HG03095 (cell line): ENCODE measurements around the gene THAP12.
"Not testable (repeated sequence)": the region's sequence is repeated elsewhere in the genome, so short reads cannot be mapped to it uniquely, and the experiment has no call there.

ENCODE experiments used
- ATAC-seq: cut with Tn5 transposase; IDR thresholded peaks from one replicate; pipeline ENCODE4 v1.9.1; 2021; ENCODE audit warnings: moderate library complexity; ENCODE audit not compliant: unreplicated experiment

The THAP12 gene, protein sequence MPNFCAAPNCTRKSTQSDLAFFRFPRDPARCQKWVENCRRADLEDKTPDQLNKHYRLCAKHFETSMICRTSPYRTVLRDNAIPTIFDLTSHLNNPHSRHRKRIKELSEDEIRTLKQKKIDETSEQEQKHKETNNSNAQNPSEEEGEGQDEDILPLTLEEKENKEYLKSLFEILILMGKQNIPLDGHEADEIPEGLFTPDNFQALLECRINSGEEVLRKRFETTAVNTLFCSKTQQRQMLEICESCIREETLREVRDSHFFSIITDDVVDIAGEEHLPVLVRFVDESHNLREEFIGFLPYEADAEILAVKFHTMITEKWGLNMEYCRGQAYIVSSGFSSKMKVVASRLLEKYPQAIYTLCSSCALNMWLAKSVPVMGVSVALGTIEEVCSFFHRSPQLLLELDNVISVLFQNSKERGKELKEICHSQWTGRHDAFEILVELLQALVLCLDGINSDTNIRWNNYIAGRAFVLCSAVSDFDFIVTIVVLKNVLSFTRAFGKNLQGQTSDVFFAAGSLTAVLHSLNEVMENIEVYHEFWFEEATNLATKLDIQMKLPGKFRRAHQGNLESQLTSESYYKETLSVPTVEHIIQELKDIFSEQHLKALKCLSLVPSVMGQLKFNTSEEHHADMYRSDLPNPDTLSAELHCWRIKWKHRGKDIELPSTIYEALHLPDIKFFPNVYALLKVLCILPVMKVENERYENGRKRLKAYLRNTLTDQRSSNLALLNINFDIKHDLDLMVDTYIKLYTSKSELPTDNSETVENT

DNA sequence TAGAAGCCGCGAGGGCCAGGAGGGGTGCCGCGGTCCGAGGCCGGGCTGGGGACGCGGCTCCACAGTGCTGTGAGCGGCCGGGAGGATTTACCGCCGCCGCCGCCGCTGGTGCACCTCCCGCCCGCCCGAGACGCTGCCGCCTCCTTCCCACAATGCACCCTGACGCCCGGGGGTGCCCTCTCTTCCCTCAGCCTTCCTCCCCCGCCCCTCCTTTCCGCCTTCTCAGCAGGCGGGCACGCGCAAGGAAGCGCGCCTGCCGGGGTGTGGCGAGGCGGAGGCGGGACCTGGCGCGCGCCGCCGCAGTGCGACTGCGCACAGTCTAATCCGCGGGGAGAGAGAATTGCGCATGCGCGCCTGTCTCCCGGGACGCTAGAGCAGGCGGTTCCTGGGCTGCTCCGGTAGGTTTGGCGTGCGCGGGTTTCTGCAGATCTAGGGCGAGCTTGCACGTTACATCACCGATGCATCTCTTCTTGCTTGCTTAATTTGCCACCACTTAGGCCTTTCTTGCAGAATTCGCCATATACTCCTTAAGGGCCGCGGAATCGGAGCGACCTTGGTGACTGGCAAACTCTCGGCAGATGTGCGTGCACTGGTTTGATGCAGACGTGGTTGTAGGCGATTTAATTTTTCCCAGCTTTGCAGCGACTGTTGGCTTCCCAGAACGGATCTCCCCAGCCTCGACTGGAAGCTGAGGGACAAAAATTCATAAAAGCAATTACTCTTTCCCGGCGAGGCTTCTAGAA lies at the start of gene THAP12, which contains the start of gene GVQW3:
TSS of gene THAP12 (minus strand) at position 156 of the 743 bp plus-strand sequence. CDS start 296 bp downstream, outside the sequence.
TSS of gene GVQW3 (plus strand) at position 347 of the 743 bp plus-strand sequence. CDS start 506 bp downstream, outside the sequence.
- peak; percentile 76 for ATAC-seq

GRCh38 chr11:76426660-76427059 lies 45.7 kb upstream of the THAP12 start:
- no peak for ATAC-seq

DNA sequence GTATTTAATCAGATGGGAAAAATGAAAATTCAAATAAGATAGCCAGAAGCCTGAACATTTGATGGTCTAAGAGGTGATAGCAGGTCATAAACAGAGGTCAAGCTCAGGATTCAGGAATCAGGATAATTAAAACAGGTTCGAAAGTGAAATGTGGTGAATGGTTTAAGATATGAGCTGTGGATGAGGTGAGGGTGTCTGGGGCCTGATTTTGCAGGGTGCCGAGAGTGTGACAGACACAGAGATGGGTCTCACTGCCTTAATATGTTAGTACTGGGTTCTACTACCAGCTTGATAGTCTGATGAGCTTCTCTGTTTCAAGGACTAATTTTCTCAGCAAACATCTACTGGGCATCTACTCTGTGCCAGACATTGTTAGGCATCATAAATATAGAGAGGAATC lies 44.0 kb upstream of the THAP12 start:
- ATAC-seq: no peak

- ATAC-seq: no peak
Measured at GRCh38 chr11:76424379-76424778, 43.4 kb upstream of the THAP12 start.

DNA sequence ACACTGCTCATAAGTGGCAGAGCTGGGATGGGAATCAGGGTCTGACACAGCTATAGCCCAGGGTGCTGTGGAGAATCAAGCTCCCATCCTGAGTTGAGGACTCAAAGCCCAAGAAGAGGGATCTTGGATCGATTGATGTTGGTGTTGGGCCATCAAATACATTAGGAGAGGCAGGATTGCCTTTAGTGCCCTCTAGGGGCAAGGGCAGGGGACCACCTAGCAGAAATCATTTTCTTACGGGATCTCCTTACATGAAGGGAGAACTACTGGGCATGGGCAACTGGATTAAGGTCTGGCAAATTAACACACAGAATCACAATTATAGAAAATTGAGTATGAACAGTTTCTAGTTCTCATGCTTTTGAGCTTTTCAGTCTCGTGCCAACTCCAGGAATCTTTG lies 39.0 kb upstream of the THAP12 start:
- ATAC-seq: no peak

GRCh38 chr11:76415073-76415472 lies 34.1 kb upstream of the THAP12 start:
- no peak for ATAC-seq

- no peak for ATAC-seq
Measured at GRCh38 chr11:76410851-76411357, 30.0 kb upstream of the THAP12 start.

DNA sequence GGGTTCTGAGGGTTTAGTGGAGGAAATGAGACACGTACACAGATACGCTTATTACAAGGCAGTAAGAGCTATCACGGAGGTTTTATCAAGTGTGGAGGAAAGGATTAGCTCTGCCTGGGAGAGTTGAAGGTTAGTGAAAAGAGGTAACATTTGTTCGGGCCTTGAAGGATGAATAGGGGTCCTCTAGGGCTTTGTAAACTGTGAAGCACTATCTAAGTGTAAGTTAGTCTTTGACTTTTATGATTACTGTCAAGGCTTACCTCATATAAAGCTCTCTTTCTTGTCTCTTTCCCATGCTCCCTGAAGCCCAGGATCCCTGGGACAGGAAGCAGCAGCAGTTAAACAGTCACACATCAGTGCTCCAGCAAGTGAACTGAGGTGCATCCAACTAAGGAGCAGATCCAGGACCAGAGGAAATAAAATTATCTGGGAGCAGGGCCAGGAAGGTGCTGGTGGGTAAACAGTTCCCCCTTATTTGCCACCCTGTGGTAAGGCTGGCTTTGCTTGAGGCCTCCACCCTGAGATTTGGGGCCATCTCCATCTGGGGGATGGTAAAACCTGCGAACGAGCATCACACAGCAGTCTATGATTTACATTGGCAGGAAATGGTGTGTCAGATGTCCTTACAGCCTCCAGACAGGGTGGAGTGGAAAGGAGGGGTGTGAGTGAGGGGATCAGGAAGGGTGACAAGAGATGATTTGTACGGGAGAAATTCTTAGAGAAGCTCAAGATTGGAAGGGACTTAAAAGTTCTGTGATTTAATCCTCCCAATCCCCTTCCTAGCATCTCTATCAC lies 27.4 kb upstream of the THAP12 start:
- no peak for ATAC-seq

DNA sequence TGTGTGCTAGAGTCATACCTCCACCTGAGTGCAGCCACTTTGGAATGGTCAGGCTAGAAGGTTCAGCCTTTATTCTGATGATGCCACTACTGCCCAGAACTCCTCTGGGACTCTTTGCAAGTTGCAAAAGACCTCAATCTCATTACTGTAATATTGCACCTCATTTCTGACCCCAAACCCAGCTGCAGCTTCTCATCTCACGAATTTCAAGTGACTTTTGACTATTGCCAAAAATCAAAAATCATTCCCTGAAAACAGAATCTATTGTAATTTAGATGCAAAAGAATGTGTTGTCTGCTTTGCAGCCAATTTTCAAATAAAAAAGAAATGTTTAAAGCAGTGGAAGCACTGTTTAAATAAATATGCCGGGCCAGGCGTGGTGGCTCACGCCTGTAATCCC lies 25.4 kb upstream of the THAP12 start:
- ATAC-seq: no peak

DNA sequence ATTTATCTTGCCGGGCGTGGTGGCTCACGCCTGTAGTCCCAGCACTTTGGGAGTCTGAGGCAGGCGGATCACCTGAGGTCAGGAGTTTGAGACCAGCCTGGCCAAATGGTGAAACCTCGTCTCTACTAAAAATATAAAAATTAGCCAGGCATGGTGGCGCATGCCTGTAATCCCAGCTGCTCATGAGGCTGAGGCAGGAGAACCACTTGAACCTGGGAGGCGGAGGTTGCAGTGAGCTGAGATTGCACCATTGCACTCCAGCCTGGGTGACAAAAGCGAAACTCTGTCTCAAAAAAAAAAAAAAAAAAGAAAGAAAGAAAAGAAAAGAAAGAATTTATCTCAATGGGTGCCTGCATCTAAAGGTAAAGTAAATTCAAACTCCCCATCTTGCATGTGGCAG lies 20.6 kb upstream of the THAP12 start:
- not testable (repeated sequence) for ATAC-seq

- ATAC-seq: no peak
Measured at GRCh38 chr11:76400967-76401366, 20.0 kb upstream of the THAP12 start.

DNA sequence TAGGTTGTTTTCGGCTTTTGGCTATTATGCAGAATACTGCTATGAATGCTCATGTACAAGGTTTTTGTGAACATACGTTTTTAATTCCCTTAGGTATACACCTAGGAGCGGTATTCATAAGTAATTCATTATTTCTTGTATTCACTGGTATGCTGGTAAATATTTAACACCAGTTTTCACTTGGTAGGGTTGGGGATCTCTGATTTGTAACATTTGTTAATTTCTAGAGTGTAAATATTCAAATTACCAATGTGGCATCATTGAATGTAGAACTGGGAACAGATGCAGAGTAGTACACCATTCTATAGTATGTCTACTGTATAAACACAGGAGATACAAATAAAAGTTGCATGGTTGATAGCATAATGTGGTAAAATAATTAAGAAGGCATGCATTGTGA lies 16.5 kb upstream of the THAP12 start:
- ATAC-seq: no peak

- ATAC-seq: no peak
Measured at GRCh38 chr11:76395296-76395695, 14.4 kb upstream of the THAP12 start.

- ATAC-seq: no peak
Measured at GRCh38 chr11:76394411-76394810, 13.5 kb upstream of the THAP12 start.

- no peak for ATAC-seq
Measured at GRCh38 chr11:76392870-76393269, 11.9 kb upstream of the THAP12 start.

DNA sequence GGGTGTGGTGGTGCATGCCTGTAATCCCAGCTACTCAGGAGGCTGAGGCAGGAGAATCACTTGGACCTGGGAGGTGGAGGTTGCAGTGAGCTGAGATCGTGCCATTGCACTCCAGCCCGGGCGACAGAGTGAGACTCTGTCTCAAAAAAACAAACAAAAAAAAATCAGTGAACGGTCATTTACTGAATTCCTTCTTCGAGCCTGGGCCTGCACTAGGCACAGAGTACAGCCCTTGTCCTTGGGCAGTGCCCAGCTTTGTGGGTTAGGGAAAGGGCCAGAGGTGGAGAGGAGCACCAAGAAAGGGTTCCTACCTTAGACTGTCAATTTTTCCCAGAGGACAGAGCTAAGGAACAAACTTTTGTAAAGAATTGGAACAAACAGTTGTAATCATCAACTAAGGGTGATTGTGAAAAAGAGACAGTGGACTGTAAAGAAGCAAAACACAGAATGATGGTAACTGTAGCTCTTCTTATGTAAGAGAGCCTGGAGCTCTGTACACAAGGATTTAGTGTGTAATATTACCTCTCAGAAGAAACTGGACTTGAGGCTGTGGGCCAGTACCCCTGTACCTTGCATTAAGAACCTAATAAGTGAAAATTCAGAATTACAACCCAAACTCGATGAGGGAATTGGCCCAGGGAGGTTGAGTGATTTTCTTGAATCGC lies 11.0 kb upstream of the THAP12 start:
- ATAC-seq: no peak

- ATAC-seq: no peak
Measured at GRCh38 chr11:76391021-76391420, 10.1 kb upstream of the THAP12 start.

DNA sequence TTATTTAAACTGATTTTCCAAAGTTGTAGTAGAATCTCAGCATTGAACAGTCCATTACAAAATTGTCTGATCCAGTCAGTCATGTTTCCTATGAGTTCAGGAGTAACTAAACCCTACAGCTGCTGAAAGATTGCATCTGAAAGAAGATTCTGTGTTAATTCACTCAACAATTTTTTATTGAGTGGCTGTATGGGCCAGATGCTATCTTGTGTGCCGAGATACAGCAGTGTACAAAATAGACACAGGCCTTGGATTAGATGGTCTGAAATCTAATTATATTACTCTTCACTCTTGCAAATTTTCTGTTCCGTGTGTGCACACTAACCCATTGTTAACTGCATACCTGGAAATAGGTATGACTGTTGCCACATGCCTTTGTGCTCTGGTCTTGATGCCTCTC lies 7.5 kb upstream of the THAP12 start:
- ATAC-seq: no peak

- no peak for ATAC-seq
Measured at GRCh38 chr11:76385903-76386302, 5.0 kb upstream of the THAP12 start.

GRCh38 chr11:76382209-76382608 lies 1.3 kb upstream of the THAP12 start:
- no peak for ATAC-seq
